Endothelial cell (in vitro differentiated cells): ENCODE data around the gene BCHE. TPM values are rescaled to one million over a fixed set of nuclear protein-coding genes. Genes with fewer than 3 reads are reported as not detected.
"Not testable (repeated sequence)": the region's sequence is repeated elsewhere in the genome, so short reads cannot be mapped to it uniquely, and the experiment has no call there.

Experiments used
- DNase-seq: peaks from one replicate; pipeline ENCODE4 v3.0.0; 2021; ENCODE audit warnings: low spot score
- H3K27ac Mint-ChIP-seq: one replicate; pipeline ENCODE4 v1.8.0; 2021; ENCODE audit warnings: mixed read lengths, inconsistent platforms; ENCODE audit not compliant: unreplicated experiment
- H3K27me3 Mint-ChIP-seq: one replicate; pipeline ENCODE4 v1.8.0; 2021; ENCODE audit warnings: mild to moderate bottlenecking, moderate library complexity, mixed read lengths, inconsistent platforms; ENCODE audit not compliant: unreplicated experiment
- H3K36me3 Mint-ChIP-seq: one replicate; pipeline ENCODE4 v1.8.0; 2021; ENCODE audit warnings: mild to moderate bottlenecking, low read depth, mixed read lengths, inconsistent platforms; ENCODE audit not compliant: unreplicated experiment
- H3K4me1 Mint-ChIP-seq: one replicate; pipeline ENCODE4 v1.8.0; 2021; ENCODE audit warnings: mild to moderate bottlenecking, mixed read lengths, inconsistent platforms; ENCODE audit not compliant: unreplicated experiment
- H3K4me3 Mint-ChIP-seq: one replicate; pipeline ENCODE4 v1.8.0; 2021; ENCODE audit warnings: mild to moderate bottlenecking, mixed read lengths, inconsistent platforms; ENCODE audit not compliant: unreplicated experiment
- H3K9me3 Mint-ChIP-seq: one replicate; pipeline ENCODE4 v1.8.0; 2021; ENCODE audit warnings: mixed read lengths, inconsistent platforms; ENCODE audit not compliant: unreplicated experiment
- CTCF ChIP-seq: fragments of 200-600 bp; sonication (generic); IDR thresholded peaks from one replicate; pipeline ENCODE4 v1.5.0; 2021; ENCODE audit warnings: antibody characterized with exemption; ENCODE audit not compliant: unreplicated experiment
- total RNA-seq: library from RNA; stranded (reverse); fragmentation: NEBNext Ultra II Directional; extraction: Animal tissue kit (Norgen Biotek cat#: 25700); gene quantifications from one replicate; pipeline ENCODE4 v1.2.1, GENCODE V29; 2021; ENCODE audit not compliant: unreplicated experiment

BCHE gene
- total RNA-seq, 1 donor from 2014 or later = 3.1 TPM

- Mint-ChIP-seq H3K4me3 (no peak overlapping the region), H3K36me3 (no peaks in the 10 kb centered on the region), H3K27ac (no peak overlapping the region), H3K9me3 (no peaks in the 10 kb centered on the region), H3K27me3 (no peaks in the 10 kb centered on the region), H3K4me1 (peaks cover 2% of the 10 kb centered on the region)
- TF ChIP-seq CTCF = no peak
- no peak for DNase-seq
These were observed 16.5 kb downstream of the BCHE start for GRCh38 chr3:165820671-165821123.

- no peak overlapping the region for H3K4me3 Mint-ChIP-seq
- no peak for DNase-seq
- no peaks in the 10 kb centered on the region for H3K36me3 Mint-ChIP-seq
- no peaks in the 10 kb centered on the region for H3K27me3 Mint-ChIP-seq
- no peak for TF ChIP-seq CTCF
- H3K9me3 Mint-ChIP-seq = no peaks in the 10 kb centered on the region
- no peak overlapping the region for H3K27ac Mint-ChIP-seq
- H3K4me1 Mint-ChIP-seq = no peaks in the 10 kb centered on the region
These were observed 20.0 kb downstream of the BCHE start for GRCh38 chr3:165817160-165817709.

GRCh38 chr3:165816209-165816608 lies 21.0 kb downstream of the BCHE start:
- Mint-ChIP-seq H3K4me3 (no peak overlapping the region), H3K9me3 (no peaks in the 10 kb centered on the region)

GRCh38 chr3:165815682-165816081 lies 21.5 kb downstream of the BCHE start:
- DNase-seq = no peak
- Mint-ChIP-seq H3K27ac (no peak overlapping the region), H3K27me3 (no peaks in the 10 kb centered on the region), H3K9me3 (no peaks in the 10 kb centered on the region), H3K4me1 (no peaks in the 10 kb centered on the region), H3K4me3 (no peak overlapping the region), H3K36me3 (no peaks in the 10 kb centered on the region)
- TF ChIP-seq CTCF = no peak

More at GRCh38 chr3:165816209-165816608, 21.0 kb downstream of the BCHE start:
- Mint-ChIP-seq H3K27me3 (no peaks in the 10 kb centered on the region), H3K27ac (no peak overlapping the region), H3K4me1 (no peaks in the 10 kb centered on the region), H3K36me3 (no peaks in the 10 kb centered on the region)
- DNase-seq = no peak
- TF ChIP-seq CTCF = no peak

- DNase-seq = no peak
- Mint-ChIP-seq H3K27me3 (no peaks in the 10 kb centered on the region), H3K36me3 (no peaks in the 10 kb centered on the region), H3K4me1 (no peaks in the 10 kb centered on the region), H3K9me3 (no peaks in the 10 kb centered on the region), H3K4me3 (no peak overlapping the region), H3K27ac (no peak overlapping the region)
- no peak for TF ChIP-seq CTCF
These were observed 22.8 kb downstream of the BCHE start for GRCh38 chr3:165814380-165814779.

- not testable (repeated sequence) for H3K36me3 Mint-ChIP-seq, H3K4me3 Mint-ChIP-seq, DNase-seq, H3K4me1 Mint-ChIP-seq, H3K27me3 Mint-ChIP-seq, H3K27ac Mint-ChIP-seq, H3K9me3 Mint-ChIP-seq
These were observed 29.3 kb downstream of the BCHE start for GRCh38 chr3:165807937-165808336.
